NCI-H146 treated with DMSO at 0.1 percent for 48 hours (cell line): ENCODE results near the gene KLHL17.
"Not testable (repeated sequence)": the region's sequence is repeated elsewhere in the genome, so short reads cannot be mapped to it uniquely, and the experiment has no call there.

Experiments
- DNase-seq: peaks from one replicate; lab custom pipeline; 2025; ENCODE audit not compliant: unreplicated experiment; lab: John Stamatoyannopoulos, UW

KLHL17 gene

GRCh38 chr1:935751-936231 is 24.6 kb upstream of the KLHL17 start:
- DNase-seq, result peak; percentile 36

DNA sequence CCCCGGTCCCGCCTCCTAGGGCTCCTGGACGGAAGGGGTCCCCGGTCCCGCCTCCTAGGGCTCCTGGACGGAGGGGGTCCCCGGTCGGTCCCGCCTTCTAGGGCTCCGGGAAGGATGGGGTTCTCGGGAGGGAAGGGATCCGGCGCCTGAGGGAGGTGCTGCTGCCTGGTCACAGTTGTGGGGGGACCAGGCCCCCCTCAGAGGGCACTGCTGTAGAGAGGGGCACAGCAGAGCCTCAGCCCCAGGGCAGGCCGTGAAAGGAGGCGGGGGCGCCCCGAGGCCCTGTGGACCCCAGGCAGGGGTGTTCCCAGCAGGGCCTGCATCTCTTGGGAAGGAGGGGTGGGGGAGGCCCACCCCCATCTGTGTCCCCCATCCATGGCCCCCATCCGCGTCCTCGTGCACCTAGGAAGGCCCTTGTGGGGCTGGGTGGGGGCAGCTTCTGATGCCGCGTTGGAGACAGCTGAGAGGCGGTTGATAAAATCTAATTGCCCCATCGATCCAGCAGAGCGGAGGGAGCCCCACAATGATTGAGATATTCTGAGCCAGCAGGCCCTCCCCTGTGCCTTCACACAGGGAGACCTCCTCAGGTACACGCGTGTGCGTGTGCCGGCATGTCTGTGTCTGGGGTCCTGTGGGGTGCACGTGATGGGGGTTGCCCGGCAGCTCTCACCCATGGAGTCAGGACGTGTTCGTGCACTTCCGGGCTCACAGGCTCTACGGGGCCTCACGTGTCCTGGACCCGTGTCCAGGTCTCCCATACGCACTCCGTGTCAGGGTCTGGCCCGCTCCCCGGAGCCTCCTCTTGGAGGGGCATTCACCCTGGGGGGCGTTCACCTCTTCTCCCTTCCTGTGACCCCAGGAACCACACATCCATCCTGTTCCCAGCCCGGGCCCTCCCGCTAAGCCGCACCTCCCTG is 23.8 kb upstream of the KLHL17 start:
- no peak for DNase-seq

DNA sequence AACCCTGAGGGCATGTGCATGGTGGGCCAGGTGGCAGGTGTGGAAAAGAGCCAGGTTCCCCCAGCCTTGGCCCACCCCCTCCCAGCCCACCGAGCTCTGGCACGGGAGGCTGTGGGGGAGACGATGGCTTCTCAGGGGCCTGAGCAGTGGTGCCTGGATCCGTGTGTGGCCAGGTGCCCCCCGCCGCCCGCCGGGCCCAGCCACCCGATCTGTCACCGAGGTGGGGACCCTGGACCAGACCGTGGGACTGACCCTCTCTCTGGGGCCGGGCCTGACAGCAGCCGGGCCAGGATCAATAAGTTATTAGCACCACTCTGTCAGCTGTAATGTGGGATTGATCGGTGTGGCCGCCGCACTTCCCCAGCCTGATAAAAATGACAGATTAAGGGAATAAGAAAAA is 22.9 kb upstream of the KLHL17 start:
- DNase-seq, result no peak

DNA sequence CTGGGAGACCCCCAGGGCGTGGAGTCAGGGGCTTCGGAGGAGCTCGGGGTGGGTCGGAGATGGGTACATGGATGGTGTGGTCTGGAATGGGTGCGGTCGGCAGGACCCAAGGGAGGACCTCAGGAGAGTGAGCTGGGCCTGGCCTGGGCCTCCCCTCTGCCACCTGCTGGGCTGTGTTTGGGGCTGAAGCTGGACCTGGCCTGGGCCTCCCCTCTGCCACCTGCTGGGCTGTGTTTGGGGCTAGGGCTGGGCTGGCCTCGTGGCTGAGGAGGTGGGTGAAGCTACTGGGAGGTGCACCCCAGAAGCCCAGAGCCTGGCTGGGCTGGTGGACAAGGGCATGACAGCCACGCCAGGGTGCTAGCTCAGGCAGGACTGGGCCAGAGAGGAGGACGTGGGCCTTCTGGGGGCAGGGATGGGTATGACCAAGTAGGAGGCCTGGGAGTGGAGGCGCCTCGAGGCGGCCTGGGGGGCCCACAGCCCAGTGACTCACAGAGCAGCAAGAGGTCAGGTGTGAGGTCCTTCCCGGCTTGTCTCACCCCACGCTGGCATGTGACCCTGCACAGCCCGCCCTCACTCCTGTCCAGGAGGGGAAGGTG is 22.2 kb upstream of the KLHL17 start:
- DNase-seq, result no peak

- DNase-seq, result no peak
These were observed 21.5 kb upstream of the KLHL17 start for GRCh38 chr1:938711-939489.

DNA sequence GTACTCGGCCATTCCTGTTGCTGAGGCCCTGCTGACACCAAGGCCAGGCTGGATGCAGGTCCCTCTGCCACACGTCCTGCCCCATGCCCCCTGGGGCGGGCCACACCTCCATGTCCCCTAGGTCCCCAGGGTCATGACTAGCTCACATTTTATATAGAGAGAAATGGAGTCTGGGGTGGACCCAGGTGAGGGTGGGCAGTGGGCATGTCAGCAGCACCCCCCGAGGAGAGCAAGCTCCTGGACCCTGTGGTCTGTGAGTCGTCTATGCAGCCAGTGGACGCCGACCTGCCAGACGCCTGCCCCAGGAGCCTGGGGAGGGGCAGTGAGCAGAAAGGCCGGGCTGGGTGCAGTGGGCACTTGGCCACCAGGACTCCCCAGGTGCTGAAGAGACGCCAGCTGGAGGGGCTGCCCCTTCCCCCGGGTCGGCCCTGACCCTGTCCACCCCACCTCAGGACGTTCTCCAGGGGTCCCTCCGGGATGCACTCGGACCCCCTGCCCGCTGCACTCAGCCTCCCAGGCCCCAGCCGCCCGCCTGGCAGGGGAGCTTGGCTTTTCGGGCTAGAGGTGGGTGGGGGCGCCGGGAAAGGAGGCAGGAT is 20.8 kb upstream of the KLHL17 start:
- DNase-seq, result no peak

GRCh38 chr1:940107-941014 is 20.0 kb upstream of the KLHL17 start:
- DNase-seq, result no peak

GRCh38 chr1:941015-941587 is 19.3 kb upstream of the KLHL17 start:
- no peak for DNase-seq

DNA sequence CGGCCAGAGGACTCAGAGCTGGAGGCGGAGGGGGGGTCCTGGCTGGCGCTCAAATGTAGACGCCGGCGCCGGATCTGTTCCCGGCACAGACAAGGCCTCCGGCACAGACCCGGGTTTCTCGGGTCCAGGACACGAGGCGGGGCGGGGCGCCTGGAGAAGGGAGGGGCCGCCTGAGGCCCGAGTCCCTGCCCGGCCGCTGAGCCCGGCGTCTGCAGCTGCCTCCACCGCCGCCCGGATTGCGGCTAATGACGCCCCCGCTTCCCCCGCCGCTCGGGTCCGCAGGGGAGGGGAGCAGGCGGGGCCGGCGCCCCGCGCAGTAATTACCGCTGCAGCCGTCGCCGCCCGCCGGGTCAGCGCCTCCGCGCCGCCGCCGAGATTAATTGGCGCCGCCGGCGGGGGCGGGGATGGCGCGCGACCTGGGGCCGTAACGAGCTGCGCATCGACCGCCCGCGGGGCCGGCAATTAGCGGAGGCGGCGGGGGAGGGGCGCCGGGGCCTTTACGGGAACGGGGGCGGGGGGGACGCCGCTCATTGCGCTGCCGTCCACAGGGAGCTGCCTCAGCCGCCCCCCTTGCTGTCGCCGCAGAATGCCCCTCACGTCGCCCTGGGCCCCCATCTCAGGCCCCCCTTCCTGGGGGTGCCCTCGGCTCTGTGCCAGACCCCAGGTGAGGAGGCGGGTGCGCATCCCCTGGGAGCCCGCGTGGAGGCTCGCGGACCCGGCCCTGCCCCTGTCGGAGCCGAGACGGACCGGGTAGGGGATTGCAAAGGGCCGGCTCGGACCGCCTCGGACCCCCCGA is 18.6 kb upstream of the KLHL17 start:
- DNase-seq, result peak; percentile 18

DNA sequence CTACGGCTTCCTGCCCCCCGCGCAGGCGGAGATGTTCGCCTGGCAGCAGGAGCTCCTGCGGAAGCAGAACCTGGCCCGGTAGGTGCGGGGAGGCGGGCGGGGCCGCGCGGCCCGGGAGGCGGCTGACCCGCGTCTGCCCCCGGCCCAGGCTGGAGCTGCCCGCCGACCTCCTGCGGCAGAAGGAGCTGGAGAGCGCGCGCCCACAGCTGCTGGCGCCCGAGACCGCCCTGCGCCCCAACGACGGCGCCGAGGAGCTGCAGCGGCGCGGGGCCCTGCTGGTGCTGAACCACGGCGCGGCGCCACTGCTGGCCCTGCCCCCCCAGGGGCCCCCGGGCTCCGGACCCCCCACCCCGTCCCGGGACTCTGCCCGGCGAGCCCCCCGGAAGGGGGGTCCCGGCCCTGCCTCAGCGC is 18.0 kb upstream of the KLHL17 start:
- DNase-seq, result no peak

DNA sequence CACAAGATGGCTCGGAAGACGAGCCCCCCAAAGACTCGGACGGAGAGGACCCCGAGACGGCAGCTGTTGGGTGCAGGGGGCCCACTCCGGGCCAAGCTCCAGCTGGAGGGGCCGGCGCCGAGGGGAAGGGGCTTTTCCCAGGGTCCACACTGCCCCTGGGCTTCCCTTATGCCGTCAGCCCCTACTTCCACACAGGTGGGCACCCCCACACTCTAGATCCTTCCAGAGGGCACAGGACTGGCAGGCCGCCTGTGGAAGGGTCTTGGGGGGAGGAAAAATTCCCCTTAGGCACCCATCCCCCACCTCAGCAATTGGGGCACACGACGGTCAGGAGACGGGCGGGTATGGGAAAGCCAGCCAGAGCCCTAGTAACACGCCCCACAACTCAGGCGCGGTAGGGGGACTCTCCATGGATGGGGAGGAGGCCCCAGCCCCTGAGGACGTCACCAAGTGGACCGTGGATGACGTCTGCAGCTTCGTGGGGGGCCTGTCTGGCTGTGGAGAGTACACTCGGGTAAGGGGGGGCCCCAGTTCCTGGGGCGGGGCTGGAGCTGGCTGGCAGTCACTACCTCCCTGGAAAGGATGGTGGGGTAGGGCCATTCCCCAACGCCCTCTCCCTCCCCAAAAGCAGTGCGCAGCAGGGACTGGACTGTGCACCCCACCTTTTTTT is 17.4 kb upstream of the KLHL17 start:
- no peak for DNase-seq

- no peak for DNase-seq
These were observed 16.6 kb upstream of the KLHL17 start for GRCh38 chr1:943545-944340.

DNA sequence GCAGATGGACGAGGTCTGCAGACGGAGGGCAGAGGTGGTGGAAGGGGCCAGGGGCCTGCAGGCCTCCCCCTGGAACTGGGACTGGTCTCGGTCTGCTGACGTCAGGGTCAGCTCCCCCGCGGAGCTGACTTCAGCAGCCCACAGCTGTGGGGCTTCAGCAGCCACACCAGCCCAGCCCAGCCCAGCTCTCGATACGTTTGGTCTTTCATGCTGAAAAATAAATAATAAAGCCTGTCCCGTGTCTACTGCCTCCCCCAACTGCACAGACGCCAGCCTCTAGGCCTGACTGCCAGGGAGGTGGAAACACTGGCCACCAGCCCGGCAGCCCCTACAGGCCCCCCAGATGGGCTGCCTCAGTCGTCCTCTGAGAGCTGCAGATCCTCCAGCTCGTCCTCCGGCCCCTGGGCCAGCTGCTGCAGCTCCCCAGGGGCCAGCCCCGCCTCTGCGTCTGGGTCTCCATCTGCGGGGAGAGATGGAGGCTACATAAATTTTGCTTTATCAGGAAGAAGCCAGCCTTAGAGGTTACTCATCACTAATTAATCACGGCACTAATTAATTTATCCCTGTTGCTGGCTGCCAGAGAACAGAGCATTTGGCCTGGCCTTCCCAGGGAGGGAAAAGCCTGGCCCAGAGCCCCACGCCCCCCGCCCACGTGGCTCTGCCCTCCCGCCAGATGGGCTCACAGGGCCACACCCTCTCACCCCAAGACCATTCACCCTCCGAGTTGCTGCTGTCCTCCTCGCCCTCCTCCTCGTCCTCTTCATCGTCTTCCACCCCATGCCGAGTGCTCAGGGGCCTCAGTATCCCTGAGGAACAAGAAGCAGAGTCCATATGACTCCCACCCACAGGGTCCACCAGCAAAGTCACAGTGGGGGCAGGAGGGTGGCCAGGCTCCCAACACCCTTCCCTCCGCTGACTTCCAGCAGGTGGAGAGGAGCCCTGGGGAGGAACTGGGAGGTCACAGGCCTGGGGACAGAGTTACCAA is 15.8 kb upstream of the KLHL17 start:
- DNase-seq, result no peak

DNA sequence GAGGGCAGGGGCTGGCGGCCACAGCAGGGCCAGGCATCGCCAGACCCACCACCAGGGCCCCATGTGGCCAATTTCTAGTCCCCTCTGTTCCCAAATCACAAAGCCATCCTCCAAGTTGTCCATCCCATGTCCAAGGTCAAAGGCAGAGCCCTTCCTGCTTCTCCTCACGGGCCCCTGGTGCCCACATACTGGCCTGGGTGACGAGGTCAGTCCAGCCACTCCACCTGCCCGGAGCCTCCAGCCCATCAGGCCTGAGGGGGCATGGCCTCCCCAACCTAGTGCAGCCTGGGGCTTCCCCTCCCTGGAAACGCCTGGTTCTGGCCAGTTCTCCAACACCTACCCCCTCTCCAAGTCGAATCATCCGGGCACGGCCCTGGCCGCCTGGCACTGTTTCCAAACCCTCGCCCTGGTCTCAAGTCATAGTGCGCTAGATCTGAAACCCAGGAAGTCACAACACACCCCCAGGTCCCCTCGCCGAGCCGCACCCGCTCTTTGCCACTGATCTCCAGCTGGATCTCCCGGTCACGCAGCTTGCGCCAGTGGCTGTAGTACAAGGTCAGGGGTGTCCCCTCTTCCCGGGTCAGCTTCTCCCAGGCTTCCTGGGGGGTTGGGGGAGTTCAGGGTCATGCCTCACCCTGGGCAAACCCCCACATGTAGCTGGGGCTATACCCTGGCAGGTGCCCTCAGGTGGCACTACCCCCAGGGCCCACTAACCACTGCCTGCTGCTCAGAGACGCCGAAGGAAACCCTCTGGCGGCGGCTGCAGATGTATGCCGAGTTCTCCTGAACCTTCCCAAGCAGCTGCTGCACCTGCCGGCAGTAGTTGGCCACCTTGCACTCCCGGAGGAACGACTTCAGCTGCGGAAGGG is 14.5 kb upstream of the KLHL17 start:
- DNase-seq, result no peak

DNA sequence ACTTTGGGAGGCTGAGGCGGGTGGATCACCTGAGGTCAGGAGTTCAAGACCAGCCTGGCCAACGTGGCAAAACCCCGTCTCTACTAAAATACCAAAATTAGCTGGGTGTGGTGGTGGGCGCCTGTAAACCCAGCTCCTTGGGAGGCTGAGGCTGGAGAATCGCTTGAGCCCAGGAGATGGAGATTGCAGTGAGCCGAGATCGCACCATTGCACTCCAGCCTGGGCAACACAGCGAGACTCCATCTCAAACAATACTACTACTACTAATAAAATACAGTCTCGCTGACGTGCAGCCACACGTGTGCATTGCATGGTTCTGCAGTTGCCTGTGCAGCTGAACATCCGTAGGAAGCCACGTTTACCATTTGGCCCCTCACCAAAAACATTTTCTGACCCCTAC is 13.6 kb upstream of the KLHL17 start:
- DNase-seq, result not testable (repeated sequence)

DNA sequence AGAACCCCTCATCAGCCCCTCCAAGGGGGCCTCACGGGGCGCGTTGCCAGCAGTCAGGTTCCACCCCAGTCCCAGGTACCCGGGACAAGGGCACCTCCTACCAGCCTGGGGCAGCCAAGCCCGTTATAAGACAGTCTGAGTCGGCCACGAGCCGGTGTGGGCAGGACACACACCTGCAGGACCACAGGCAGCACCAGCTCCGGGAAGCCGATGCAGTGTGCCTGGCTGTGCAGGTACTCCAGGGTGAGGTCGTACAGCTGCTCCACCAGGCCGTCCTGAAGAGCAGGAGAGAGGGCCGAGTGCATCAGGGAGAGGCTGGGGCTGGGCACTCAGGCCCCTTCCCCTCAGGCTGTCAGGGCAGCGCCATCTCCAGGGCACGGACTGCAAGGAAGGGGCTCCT is 12.4 kb upstream of the KLHL17 start:
- no peak for DNase-seq
